MM.1S (cell line): Measurements from ENCODE around the gene GLCE.
"Not testable (repeated sequence)": the region's sequence is repeated elsewhere in the genome, so short reads cannot be mapped to it uniquely, and the experiment has no call there.

Experiments
- DNase-seq: peaks from one replicate; pipeline ENCODE4 v3.0.0-alpha.2; 2015
- H2AFZ ChIP-seq: fragments of 300-600 bp; sonication (generic); 2 replicates; pipeline ENCODE4 v1.6.0; 2016; ENCODE audit warnings: antibody characterized with exemption, low read length
- H3F3A ChIP-seq: fragments of 300-600 bp; sonication (generic); 2 replicates; pipeline ENCODE4 v1.6.1; 2016; ENCODE audit warnings: mild to moderate bottlenecking, antibody characterized with exemption, low read length, moderate library complexity, mixed read lengths; ENCODE audit not compliant: insufficient read depth
- H3K27ac ChIP-seq: fragments of 300-600 bp; sonication (generic); 2 replicates; pipeline ENCODE4 v1.5.1; 2016; ENCODE audit warnings: mild to moderate bottlenecking, low read length
- H3K27me3 ChIP-seq: fragments of 300-600 bp; sonication (generic); replicated peaks from 2 replicates; pipeline ENCODE4 v1.6.0; 2016; ENCODE audit warnings: low read length; ENCODE audit not compliant: insufficient read depth
- H3K36me3 ChIP-seq: fragments of 300-600 bp; sonication (generic); replicated peaks from 2 replicates; pipeline ENCODE4 v1.6.1; 2016; ENCODE audit warnings: mild to moderate bottlenecking, low read length, mixed read lengths; ENCODE audit not compliant: insufficient read depth
- H3K4me1 ChIP-seq: fragments of 300-600 bp; sonication (generic); 2 replicates; pipeline ENCODE4 v1.6.1; 2016; ENCODE audit warnings: low read length, mixed read lengths
- H3K4me2 ChIP-seq: fragments of 300-600 bp; sonication (generic); 2 replicates; pipeline ENCODE4 v1.6.0; 2016; ENCODE audit warnings: low read depth, low read length
- H3K4me3 ChIP-seq: fragments of 300-600 bp; sonication (generic); 2 replicates; pipeline ENCODE4 v1.5.1; 2016; ENCODE audit warnings: low read length, mixed read lengths
- H3K79me2 ChIP-seq: fragments of 300-600 bp; sonication (generic); 2 replicates; pipeline ENCODE4 v1.6.1; 2016; ENCODE audit warnings: mixed run types, low read length, mixed read lengths
- H3K9ac ChIP-seq: fragments of 300-600 bp; sonication (generic); 2 replicates; pipeline ENCODE4 v1.6.1; 2016; ENCODE audit warnings: low read length, mixed read lengths
- H3K9me2 ChIP-seq: fragments of 300-600 bp; sonication (generic); replicated peaks from 2 replicates; pipeline ENCODE4 v1.6.1; 2016; ENCODE audit warnings: mild to moderate bottlenecking, low read length, mixed read lengths; ENCODE audit not compliant: insufficient read depth
- H3K9me3 ChIP-seq: fragments of 300-600 bp; sonication (generic); replicated peaks from 2 replicates; pipeline ENCODE4 v1.6.1; 2016; ENCODE audit warnings: mild to moderate bottlenecking, low read length, mixed read lengths; ENCODE audit not compliant: insufficient read depth
- H4K20me1 ChIP-seq: fragments of 300-600 bp; sonication (generic); 2 replicates; pipeline ENCODE4 v1.6.1; 2016; ENCODE audit warnings: mild to moderate bottlenecking, low read length, moderate library complexity, mixed read lengths; ENCODE audit not compliant: insufficient read depth
- CTCF ChIP-seq: fragments of 300-600 bp; sonication (generic); IDR thresholded peaks from 2 replicates; pipeline ENCODE4 v1.5.1; 2016; ENCODE audit warnings: antibody characterized with exemption, low read length, mixed read lengths
- EZH2 ChIP-seq: fragments of 300-600 bp; sonication (generic); optimal IDR thresholded peaks from 2 replicates; pipeline ENCODE3; 2017; ENCODE audit warnings: low read depth, mild to moderate bottlenecking, antibody characterized with exemption, low read length, mixed read lengths
- EZH2phosphoT487 ChIP-seq: fragments of 300-600 bp; sonication (generic); IDR thresholded peaks from 2 replicates; pipeline ENCODE4 v1.6.1; 2018; ENCODE audit warnings: antibody characterized with exemption, low read length

GLCE gene

DNA sequence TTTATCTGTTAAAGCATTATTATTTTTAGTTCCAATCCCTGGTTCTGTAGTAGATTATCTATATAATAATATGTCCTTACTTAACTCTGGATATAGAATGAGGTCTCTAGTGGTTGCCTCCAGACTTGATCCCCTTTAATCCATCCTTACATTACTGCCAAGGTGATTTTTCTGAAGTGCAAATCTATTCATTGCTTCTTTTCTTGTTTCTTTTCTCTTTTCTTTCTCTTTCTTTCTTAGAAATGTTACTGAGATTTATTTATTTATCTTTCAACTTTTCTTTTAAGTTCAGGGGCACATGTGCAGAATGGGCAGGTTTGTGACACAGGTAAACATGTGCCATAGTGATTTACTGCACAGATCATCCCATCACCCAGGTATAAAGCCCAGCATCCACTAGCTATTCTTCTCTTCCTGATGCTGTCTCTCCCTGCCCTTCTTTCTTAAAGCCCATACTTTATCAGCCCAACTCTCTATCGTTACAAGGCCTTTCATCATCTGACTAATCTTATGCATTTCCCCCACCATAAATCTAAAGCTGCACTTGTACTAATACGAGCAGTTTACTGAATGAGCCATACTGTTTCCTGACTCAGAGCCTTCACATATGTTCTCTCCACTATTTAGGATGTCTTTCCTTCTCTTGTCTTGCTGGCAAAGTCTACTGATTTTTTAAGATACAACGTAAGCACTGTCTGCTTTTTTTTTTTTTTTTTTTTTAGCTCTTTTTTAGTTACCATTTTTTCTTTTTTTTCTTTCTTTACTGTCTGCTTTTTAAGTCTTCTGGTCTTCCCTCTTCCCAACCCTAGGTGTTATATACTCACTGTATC is 4.6 kb downstream of the GLCE start:
- no peak overlapping the region for H3K4me2 ChIP-seq
- no peak for TF ChIP-seq EZH2
- no peak for TF ChIP-seq CTCF
- no peak for TF ChIP-seq EZH2phosphoT487
- DNase-seq = no peak

GRCh38 chr15:69165637-69166025 is 5.2 kb downstream of the GLCE start:
- no peak for DNase-seq
- Histone ChIP-seq H3F3A (no peaks in the 10 kb centered on the region), H3K79me2 (no peaks in the 10 kb centered on the region), H3K36me3 (no peaks in the 10 kb centered on the region), H3K4me1 (no peaks in the 10 kb centered on the region), H3K9me2 (no peaks in the 10 kb centered on the region), H3K27me3 (no peaks in the 10 kb centered on the region), H3K4me2 (no peak overlapping the region), H3K9me3 (no peaks in the 10 kb centered on the region), H3K9ac (no peak overlapping the region), H3K27ac (no peak overlapping the region), H2AFZ (no peak overlapping the region), H4K20me1 (no peaks in the 10 kb centered on the region), H3K4me3 (no peak overlapping the region)
- TF ChIP-seq EZH2 = no peak
- TF ChIP-seq CTCF = no peak
- TF ChIP-seq EZH2phosphoT487 = no peak

More for the DNA sequence above, 4.6 kb downstream of the GLCE start:
- Histone ChIP-seq H3K27me3 (no peaks in the 10 kb centered on the region), H3K36me3 (no peaks in the 10 kb centered on the region), H3K9ac (no peak overlapping the region), H3K79me2 (no peaks in the 10 kb centered on the region), H2AFZ (no peak overlapping the region), H3K9me3 (no peaks in the 10 kb centered on the region), H3F3A (no peaks in the 10 kb centered on the region), H3K4me3 (no peak overlapping the region), H3K27ac (no peak overlapping the region), H4K20me1 (no peaks in the 10 kb centered on the region), H3K4me1 (no peaks in the 10 kb centered on the region), H3K9me2 (no peaks in the 10 kb centered on the region)

DNA sequence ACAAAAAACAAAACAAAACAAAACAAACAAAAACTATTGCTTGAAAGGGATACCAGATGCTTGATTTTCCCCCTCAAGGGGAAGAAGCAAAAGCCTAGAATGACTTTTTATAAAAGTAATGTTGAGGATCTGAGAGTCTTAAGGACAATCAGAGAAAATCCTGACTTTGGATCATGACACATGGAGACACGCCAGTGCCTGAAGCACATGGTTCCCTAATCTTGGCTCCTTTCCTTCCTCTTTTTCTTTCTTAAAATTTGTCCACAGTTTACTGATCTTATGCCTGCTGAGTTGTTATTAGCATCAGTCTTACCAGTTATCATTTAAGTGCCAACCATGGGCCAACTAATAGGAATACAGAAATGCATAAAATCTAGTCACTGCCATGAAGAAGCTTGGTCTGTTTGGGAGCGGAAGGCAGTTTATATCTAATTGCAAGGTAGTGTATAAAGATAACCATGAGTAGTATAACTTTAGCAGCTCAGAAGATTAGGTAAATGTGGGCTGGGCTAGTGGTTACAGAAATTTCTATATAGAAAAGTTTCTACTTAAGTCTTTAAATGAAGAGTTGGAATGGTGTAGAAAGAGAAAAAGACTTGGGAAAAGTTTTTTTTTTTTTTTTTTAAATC is 6.9 kb downstream of the GLCE start:
- no peaks in the 10 kb centered on the region for H3K79me2 ChIP-seq
- no peak overlapping the region for H3K9ac ChIP-seq
- H3K9me2 ChIP-seq = no peaks in the 10 kb centered on the region
- no peaks in the 10 kb centered on the region for H3K4me1 ChIP-seq
- H2AFZ ChIP-seq = no peak overlapping the region
- DNase-seq = no peak
- no peak for TF ChIP-seq CTCF
- TF ChIP-seq EZH2 = no peak
- no peak for TF ChIP-seq EZH2phosphoT487
- no peaks in the 10 kb centered on the region for H3K27me3 ChIP-seq
- H3F3A ChIP-seq = no peaks in the 10 kb centered on the region
- no peak overlapping the region for H3K4me3 ChIP-seq
- H3K9me3 ChIP-seq = no peaks in the 10 kb centered on the region
- no peaks in the 10 kb centered on the region for H4K20me1 ChIP-seq
- no peak overlapping the region for H3K27ac ChIP-seq
- no peak overlapping the region for H3K4me2 ChIP-seq
- H3K36me3 ChIP-seq = no peaks in the 10 kb centered on the region

DNA sequence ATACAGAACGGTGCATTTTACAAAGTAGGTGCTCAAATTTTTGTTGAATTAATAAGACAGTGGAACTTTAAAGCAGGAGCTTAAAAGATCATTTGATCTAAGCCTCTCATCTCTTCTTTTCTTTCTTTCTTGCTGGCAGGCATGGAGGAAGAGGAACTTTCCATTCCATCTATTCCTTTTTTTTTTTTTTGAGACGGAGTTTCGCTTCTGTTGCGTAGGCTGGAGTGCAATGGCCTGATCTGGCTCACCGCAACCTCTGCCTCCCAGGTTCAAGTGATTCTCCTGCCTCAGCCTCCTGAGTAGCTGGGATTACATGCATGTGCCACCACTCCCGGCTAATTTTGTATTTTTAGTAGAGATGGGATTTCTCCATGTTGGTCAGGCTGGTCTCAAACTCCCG is 7.9 kb downstream of the GLCE start:
- not testable (repeated sequence) for H3K27ac ChIP-seq, H3K36me3 ChIP-seq, H3K79me2 ChIP-seq, H3K4me1 ChIP-seq, H4K20me1 ChIP-seq, DNase-seq, H3K9ac ChIP-seq, H3K27me3 ChIP-seq, H3K4me3 ChIP-seq, H2AFZ ChIP-seq, H3K4me2 ChIP-seq, H3K9me2 ChIP-seq, H3F3A ChIP-seq, H3K9me3 ChIP-seq

GRCh38 chr15:69169540-69169939 is 9.1 kb downstream of the GLCE start:
- H3K4me1 ChIP-seq, H3F3A ChIP-seq, H3K79me2 ChIP-seq, H3K9me3 ChIP-seq, H3K4me2 ChIP-seq, H4K20me1 ChIP-seq, H3K27me3 ChIP-seq, DNase-seq, H3K9me2 ChIP-seq, H3K9ac ChIP-seq, H3K36me3 ChIP-seq, H2AFZ ChIP-seq, H3K4me3 ChIP-seq, H3K27ac ChIP-seq: not testable (repeated sequence)
